GM23248 (cell line): ENCODE data around the gene UNC5A. TPM values are rescaled to one million over a fixed set of nuclear protein-coding genes. Genes with fewer than 3 reads are reported as not detected.

Experiments
- DNase-seq: peaks from one replicate; pipeline ENCODE4 v3.0.0-alpha.2; 2015
- H2AFZ ChIP-seq: fragments of 200-600 bp; sonication (generic); 2 replicates; pipeline ENCODE4 v1.6.1; 2016; ENCODE audit warnings: antibody characterized with exemption
- H3F3A ChIP-seq: fragments of 200-600 bp; sonication (generic); 2 replicates; pipeline ENCODE4 v1.6.1; 2016; ENCODE audit warnings: mild to moderate bottlenecking, antibody characterized with exemption, mixed run types; ENCODE audit not compliant: insufficient read depth
- H3K27ac ChIP-seq: fragments of 200-600 bp; sonication (generic); 2 replicates; pipeline ENCODE4 v1.5.1; 2016; ENCODE audit warnings: mild to moderate bottlenecking
- H3K27me3 ChIP-seq: fragments of 200-600 bp; sonication (generic); replicated peaks from 2 replicates; pipeline ENCODE4 v1.6.1; 2016; ENCODE audit warnings: mild to moderate bottlenecking; ENCODE audit not compliant: insufficient read depth
- H3K36me3 ChIP-seq: fragments of 200-600 bp; sonication (generic); 2 replicates; pipeline ENCODE4 v1.6.1; 2016; ENCODE audit warnings: low read depth, mild to moderate bottlenecking
- H3K4me1 ChIP-seq: fragments of 200-600 bp; sonication (generic); 2 replicates; pipeline ENCODE4 v1.6.1; 2016; ENCODE audit warnings: mild to moderate bottlenecking; ENCODE audit not compliant: insufficient read depth
- H3K4me2 ChIP-seq: fragments of 200-600 bp; sonication (generic); one replicate; pipeline ENCODE4 v1.6.1; 2016; ENCODE audit warnings: mild to moderate bottlenecking; ENCODE audit not compliant: unreplicated experiment
- H3K4me3 ChIP-seq: fragments of 200-600 bp; sonication (generic); 2 replicates; pipeline ENCODE4 v1.5.1; 2016; ENCODE audit warnings: mild to moderate bottlenecking
- H3K79me2 ChIP-seq: fragments of 200-600 bp; sonication (generic); 2 replicates; pipeline ENCODE4 v1.6.1; 2016; ENCODE audit warnings: mild to moderate bottlenecking; ENCODE audit not compliant: insufficient read depth
- H3K9ac ChIP-seq: fragments of 200-600 bp; sonication (generic); 2 replicates; pipeline ENCODE4 v1.6.1; 2016; ENCODE audit warnings: mild to moderate bottlenecking
- H3K9me2 ChIP-seq: fragments of 200-600 bp; sonication (generic); 2 replicates; pipeline ENCODE4 v1.6.1; 2016; ENCODE audit warnings: mixed run types, mild to moderate bottlenecking, moderate library complexity; ENCODE audit not compliant: insufficient read depth
- H3K9me3 ChIP-seq: fragments of 200-600 bp; sonication (generic); one replicate; pipeline ENCODE4 v1.6.1; 2017; ENCODE audit warnings: low read depth
- H4K20me1 ChIP-seq: fragments of 200-600 bp; sonication (generic); 2 replicates; pipeline ENCODE4 v1.6.0; 2016; ENCODE audit not compliant: insufficient read depth
- EZH2 ChIP-seq: fragments of 200-600 bp; sonication (generic); IDR thresholded peaks from 2 replicates; pipeline ENCODE4 v1.6.1; 2018; ENCODE audit warnings: antibody characterized with exemption, mild to moderate bottlenecking; ENCODE audit not compliant: insufficient read depth, poor library complexity, severe bottlenecking
- EZH2phosphoT487 ChIP-seq: fragments of 200-600 bp; sonication (generic); IDR thresholded peaks from 2 replicates; pipeline ENCODE4 v1.6.1; 2018; ENCODE audit warnings: antibody characterized with exemption, moderate library complexity, mild to moderate bottlenecking, low read depth; ENCODE audit not compliant: insufficient read depth
- WGBS, 2 experiments: methylation state at CpG; one replicate each; pipeline ENCODE4 v1.1.6; 2015 to 2017; ENCODE audit warnings: low lambda C conversion rate in 2 of 2, low coverage in 1 of 2; ENCODE audit errors: missing lambda C conversion rate in 2 of 2; 5-methylcytosine and 5-hydroxymethylcytosine counted together
- in situ Hi-C: fragments of 300-500 bp; cut with MboI; formaldehyde crosslinking; loops from 2 replicates; pipeline ENCODE4 v1.15.0; 2020
- polyA plus RNA-seq: library from polyadenylated mRNA; unstranded; fragments of >200 nt; fragmentation: Nextera tagmentation; extraction: Ambion mirVana; gene quantifications from 2 replicates; pipeline ENCODE4 v1.2.1, GENCODE V29; 2016
- total RNA-seq: library from RNA; depleted of rRNA; stranded (reverse); fragments of >200 nt; shearing (Covaris generic); gene quantifications from 2 replicates; pipeline ENCODE4 v1.2.3, GENCODE V29; 2014

UNC5A gene
- total and polyA plus RNA-seq, 2 experiments from 2014 or later, result not detected

- no peak for DNase-seq
- H3K4me3 ChIP-seq, result no peak overlapping the region
- in situ Hi-C loops, result no loop called here
- no peaks in the 10 kb centered on the region for H3K79me2 ChIP-seq
- no peaks in the 10 kb centered on the region for H3K9me3 ChIP-seq
- H3K4me1 ChIP-seq, result 0 out of 2 replicates have a peak, but pooled peaks cover 3% of the 10 kb centered on the region
- H3K27ac ChIP-seq, result no peak overlapping the region
- H3K9ac ChIP-seq, result no peak overlapping the region
- H4K20me1 ChIP-seq, result no peaks in the 10 kb centered on the region
- no peak overlapping the region for H3K4me2 ChIP-seq
- TF ChIP-seq EZH2phosphoT487 (no peak), EZH2 (no peak)
- H3K27me3 ChIP-seq, result peaks cover 67% of the 10 kb centered on the region
- no peaks in the 10 kb centered on the region for H3K36me3 ChIP-seq
- H3K9me2 ChIP-seq, result no peaks in the 10 kb centered on the region
- 84 to 86% methylated on average over 8 of the region's 8 CpGs for WGBS, 2 experiments
- no peaks in the 10 kb centered on the region for H3F3A ChIP-seq
- no peak overlapping the region for H2AFZ ChIP-seq
Measured at GRCh38 chr5:176793736-176794135, 16.6 kb upstream of the UNC5A start.

- TF ChIP-seq EZH2 (no peak), EZH2phosphoT487 (no peak)
Measured at GRCh38 chr5:176794509-176794908, 15.8 kb upstream of the UNC5A start.

DNA sequence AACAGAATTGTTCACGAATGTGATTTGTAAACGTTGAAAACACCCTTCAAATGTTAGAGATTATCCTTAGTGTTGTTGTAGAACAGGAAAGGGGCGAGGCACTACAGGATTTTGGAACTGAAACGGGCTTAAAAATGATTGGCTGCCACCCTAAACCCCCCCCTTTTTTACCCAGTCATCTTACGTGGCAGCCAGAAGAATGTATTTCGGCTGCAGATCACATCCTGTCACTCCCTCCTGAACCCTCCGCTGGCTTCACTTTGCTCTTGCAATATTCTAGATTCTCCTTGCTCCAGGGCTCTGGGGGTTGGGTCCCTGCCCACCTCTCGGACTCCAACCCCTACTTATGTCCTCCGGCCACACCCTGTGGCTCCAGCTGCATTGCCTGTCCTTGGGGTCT is 13.9 kb upstream of the UNC5A start:
- no peaks in the 10 kb centered on the region for H3F3A ChIP-seq
- H3K9me3 ChIP-seq, result no peaks in the 10 kb centered on the region
- 11% methylated on average over 9 of the region's 9 CpGs for WGBS, 2 experiments
- no peaks in the 10 kb centered on the region for H3K9me2 ChIP-seq
- H3K4me3 ChIP-seq, result no peak overlapping the region
- H3K79me2 ChIP-seq, result no peaks in the 10 kb centered on the region
- peaks cover 52% of the 10 kb centered on the region for H3K27me3 ChIP-seq
- in situ Hi-C loops, result no loop called here
- H4K20me1 ChIP-seq, result no peaks in the 10 kb centered on the region
- no peak overlapping the region for H3K4me2 ChIP-seq
- no peaks in the 10 kb centered on the region for H3K36me3 ChIP-seq
- no peak overlapping the region for H2AFZ ChIP-seq
- no peak overlapping the region for H3K27ac ChIP-seq
- no peak for TF ChIP-seq EZH2
- no peak for TF ChIP-seq EZH2phosphoT487
- 0 out of 2 replicates have a peak, but pooled peaks cover 3% of the 10 kb centered on the region for H3K4me1 ChIP-seq
- DNase-seq, result peak; percentile 42
- no peak overlapping the region for H3K9ac ChIP-seq

More at GRCh38 chr5:176794509-176794908, 15.8 kb upstream of the UNC5A start:
- Histone ChIP-seq H2AFZ (no peak overlapping the region), H3K4me3 (no peak overlapping the region), H3K79me2 (no peaks in the 10 kb centered on the region), H3K27ac (no peak overlapping the region), H3K4me1 (0 out of 2 replicates have a peak, but pooled peaks cover 3% of the 10 kb centered on the region), H3K9me3 (no peaks in the 10 kb centered on the region), H3K27me3 (peaks cover 61% of the 10 kb centered on the region), H4K20me1 (no peaks in the 10 kb centered on the region), H3K9ac (no peak overlapping the region), H3K9me2 (no peaks in the 10 kb centered on the region), H3F3A (no peaks in the 10 kb centered on the region), H3K36me3 (no peaks in the 10 kb centered on the region), H3K4me2 (no peak overlapping the region)
- no peak for DNase-seq
- in situ Hi-C loops, result no loop called here
- WGBS, 2 experiments, result 67 to 72% methylated on average over 6 of the region's 6 CpGs

DNA sequence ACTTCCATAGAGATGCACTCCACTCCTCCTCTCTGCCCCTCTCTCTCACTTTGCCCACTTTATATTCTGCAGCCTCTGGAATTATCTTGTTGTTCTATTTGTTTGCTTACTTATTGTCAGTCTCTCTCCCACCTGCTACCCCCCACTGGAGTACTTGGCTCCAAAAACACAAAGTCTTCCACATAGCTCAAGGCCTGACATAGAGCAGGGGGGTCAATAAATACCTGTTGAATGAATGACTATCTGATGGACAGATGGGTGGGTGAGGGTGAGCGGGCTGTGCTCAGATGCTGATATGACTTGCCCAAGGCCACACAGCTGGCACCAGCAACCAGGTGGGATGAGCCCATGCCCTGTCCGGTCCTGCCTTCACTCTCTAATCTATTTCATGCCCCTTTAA is 13.4 kb upstream of the UNC5A start:
- Histone ChIP-seq H3F3A (no peaks in the 10 kb centered on the region), H3K9me2 (no peaks in the 10 kb centered on the region), H4K20me1 (no peaks in the 10 kb centered on the region), H3K9me3 (no peaks in the 10 kb centered on the region), H3K9ac (no peak overlapping the region), H2AFZ (no peak overlapping the region), H3K4me2 (no peak overlapping the region), H3K27ac (no peak overlapping the region), H3K4me1 (0 out of 2 replicates have a peak, but pooled peaks cover 3% of the 10 kb centered on the region), H3K36me3 (no peaks in the 10 kb centered on the region), H3K79me2 (no peaks in the 10 kb centered on the region), H3K4me3 (no peak overlapping the region), H3K27me3 (peaks cover 52% of the 10 kb centered on the region)
- in situ Hi-C loops, result no loop called here
- no peak for DNase-seq
- TF ChIP-seq EZH2 (no peak), EZH2phosphoT487 (no peak)
- 49 to 100% methylated on average over 1 to 2 of the region's 2 CpGs for WGBS, 2 experiments

DNA sequence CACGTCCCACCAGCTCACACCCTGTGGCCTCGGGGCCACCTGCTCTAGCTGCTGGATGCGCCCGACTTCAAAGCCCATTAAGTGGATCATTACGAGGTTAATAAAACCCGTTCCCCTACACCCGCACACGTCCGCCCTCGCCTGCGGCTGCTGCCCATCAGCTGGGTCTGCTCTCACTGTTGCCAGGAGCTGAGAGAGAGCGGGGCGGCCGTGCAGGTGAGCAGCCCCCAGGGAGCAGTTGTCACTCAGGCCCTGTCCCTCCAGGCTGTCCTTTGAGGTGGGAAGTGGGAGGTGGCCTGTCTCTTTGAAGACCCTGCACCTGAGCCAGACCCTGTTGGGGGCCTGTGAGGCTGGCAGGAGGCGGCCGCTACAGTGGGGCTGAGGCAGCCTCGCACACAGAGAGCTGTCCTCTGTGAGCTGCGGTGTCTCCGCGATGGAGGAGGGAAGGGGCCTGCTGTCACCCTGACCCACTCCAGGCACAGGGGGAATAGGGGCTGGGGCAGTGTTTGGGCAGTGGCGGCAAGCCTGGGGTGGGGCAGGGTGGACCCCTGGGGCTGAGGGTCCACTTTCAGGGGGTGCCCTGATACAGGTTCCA is 12.8 kb upstream of the UNC5A start:
- TF ChIP-seq EZH2 (no peak), EZH2phosphoT487 (no peak)
- Histone ChIP-seq H3K79me2 (no peaks in the 10 kb centered on the region), H3K27me3 (peaks cover 47% of the 10 kb centered on the region), H3K36me3 (no peaks in the 10 kb centered on the region), H2AFZ (no peak overlapping the region), H3K9me3 (no peaks in the 10 kb centered on the region), H3K4me2 (no peak overlapping the region), H3K9me2 (no peaks in the 10 kb centered on the region), H3K27ac (no peak overlapping the region), H3F3A (no peaks in the 10 kb centered on the region), H3K9ac (no peak overlapping the region), H3K4me3 (no peak overlapping the region), H3K4me1 (0 out of 2 replicates have a peak, but pooled peaks cover 3% of the 10 kb centered on the region), H4K20me1 (no peaks in the 10 kb centered on the region)
- in situ Hi-C loops, result no loop called here
- DNase-seq, result no peak
- 21 to 22% methylated on average over 21 of the region's 21 CpGs for WGBS, 2 experiments
